Liver (tissue), 9 donors: ENCODE data around the gene RPP25L. TPM values are rescaled to one million over a fixed set of nuclear protein-coding genes. Genes with fewer than 3 reads are reported as not detected.

Experiments used
- DNase-seq: peaks from one replicate; pipeline ENCODE4 v3.0.0-alpha.2; 2017; ENCODE audit warnings: low spot score
- H3K27ac ChIP-seq, 2 donors: one replicate each; pipeline ENCODE4 v1.7.0; 2013; ENCODE audit warnings: inconsistent platforms in 2 of 2, low read length in 2 of 2, control low read depth in 1 of 2, low read depth in 1 of 2, mild to moderate bottlenecking in 1 of 2
- H3K27me3 ChIP-seq, 4 donors: one replicate each; pipeline versions ENCODE4 v1.6.1 to v1.7.0; 2013; ENCODE audit warnings: low read length in 3 of 4, inconsistent platforms in 1 of 4, mild to moderate bottlenecking in 1 of 4, moderate library complexity in 1 of 4; ENCODE audit not compliant: control insufficient read depth in 4 of 4, insufficient read depth in 4 of 4
- H3K36me3 ChIP-seq, 4 donors: one replicate each; pipeline versions ENCODE4 v1.6.1 to v1.7.0; 2013; ENCODE audit warnings: low read length in 3 of 4, mild to moderate bottlenecking in 3 of 4, low read depth in 1 of 4, moderate library complexity in 1 of 4; ENCODE audit not compliant: control insufficient read depth in 4 of 4, insufficient read depth in 3 of 4
- H3K4me1 ChIP-seq, 4 donors: one replicate each; pipeline versions ENCODE4 v1.6.1 to v1.7.0; 2013; ENCODE audit warnings: low read length in 3 of 4, mild to moderate bottlenecking in 3 of 4, moderate library complexity in 1 of 4; ENCODE audit not compliant: control insufficient read depth in 4 of 4, insufficient read depth in 4 of 4
- H3K4me3 ChIP-seq, 3 donors: one replicate each; pipeline versions ENCODE4 v1.6.1 to v1.7.0; 2013; ENCODE audit warnings: low read length in 3 of 3, control low read depth in 1 of 3, low read depth in 1 of 3, mild to moderate bottlenecking in 1 of 3
- H3K9ac ChIP-seq, 2 donors: one replicate each; pipeline ENCODE4 v1.7.0; 2013; ENCODE audit warnings: low read length in 2 of 2, mild to moderate bottlenecking in 2 of 2, moderate library complexity in 2 of 2, control low read depth in 1 of 2, low read depth in 1 of 2
- H3K9me3 ChIP-seq, 4 donors: one replicate each; pipeline versions ENCODE4 v1.6.1 to v1.7.0; 2013; ENCODE audit warnings: low read length in 3 of 4; ENCODE audit not compliant: control insufficient read depth in 4 of 4
- ATF3 ChIP-seq: IDR thresholded peaks from 2 replicates; pipeline ENCODE4 v1.6.1; 2016; ENCODE audit warnings: antibody characterized with exemption
- EGR1 ChIP-seq, 2 donors: IDR thresholded peaks; 2 replicates each; pipeline ENCODE4 v1.6.1; 2016 to 2018; ENCODE audit warnings: antibody characterized with exemption in 2 of 2, low read depth in 2 of 2
- FOXA1 ChIP-seq: IDR thresholded peaks from 2 replicates; pipeline ENCODE4 v1.6.1; 2016; ENCODE audit warnings: antibody characterized with exemption
- FOXA2 ChIP-seq: IDR thresholded peaks from 2 replicates; pipeline ENCODE4 v1.6.1; 2016; ENCODE audit warnings: antibody characterized with exemption
- GABPA ChIP-seq, 2 donors: IDR thresholded peaks in 1 of 2; conservative IDR thresholded peaks in 1 of 2; 2 replicates each; pipeline ENCODE4 v1.6.1; 2016; ENCODE audit warnings: antibody characterized with exemption in 2 of 2, mild to moderate bottlenecking in 1 of 2, moderate library complexity in 1 of 2
- HNF4A ChIP-seq, 2 donors: conservative IDR thresholded peaks; 2 replicates each; pipeline ENCODE4 v1.6.1; 2016; ENCODE audit warnings: antibody characterized with exemption in 2 of 2, mild to moderate bottlenecking in 2 of 2
- HNF4G ChIP-seq: IDR thresholded peaks from 2 replicates; pipeline ENCODE4 v1.6.1; 2016; ENCODE audit warnings: antibody characterized with exemption
- JUND ChIP-seq, 2 donors: IDR thresholded peaks; 2 replicates each; pipeline ENCODE4 v1.6.1; 2016; ENCODE audit warnings: antibody characterized with exemption in 2 of 2
- MAX ChIP-seq: IDR thresholded peaks from 2 replicates; pipeline ENCODE4 v1.6.1; 2016; ENCODE audit warnings: antibody characterized with exemption
- NR2F2 ChIP-seq: IDR thresholded peaks from 2 replicates; pipeline ENCODE4 v1.6.1; 2016; ENCODE audit warnings: antibody characterized with exemption
- RAD21 ChIP-seq, 2 donors: IDR thresholded peaks; 2 replicates each; pipeline ENCODE4 v1.6.1; 2016; ENCODE audit warnings: antibody characterized with exemption in 2 of 2, mild to moderate bottlenecking in 2 of 2
- REST ChIP-seq: IDR thresholded peaks from 2 replicates; pipeline ENCODE4 v1.6.1; 2016; ENCODE audit warnings: antibody characterized with exemption, mild to moderate bottlenecking
- TAF1 ChIP-seq: conservative IDR thresholded peaks from 2 replicates; pipeline ENCODE4 v1.6.1; 2016; ENCODE audit warnings: antibody characterized with exemption, mild to moderate bottlenecking
- YY1 ChIP-seq: IDR thresholded peaks from 2 replicates; pipeline ENCODE4 v1.6.1; 2016; ENCODE audit warnings: antibody characterized with exemption, mild to moderate bottlenecking
- ZBTB33 ChIP-seq: IDR thresholded peaks from 2 replicates; pipeline ENCODE4 v1.6.1; 2016; ENCODE audit warnings: antibody characterized with exemption
- whole genome bisulfite sequencing: extraction: QIAGEN DNeasy Blood & Tissue Kit; methylation state at CpG from one replicate; pipeline ENCODE4 v1.1.7; 2013; 5-methylcytosine and 5-hydroxymethylcytosine counted together
- polyA plus RNA-seq, 2 donors: library from polyadenylated mRNA; stranded (reverse) in 1 of 2; unstranded in 1 of 2; fragments of 200-250 nt in 1 of 2; fragments of >200 nt in 1 of 2; fragmentation: Nextera tagmentation in 1 of 2; extraction: Ambion mirVana in 1 of 2; gene quantifications; one replicate each; pipeline versions ENCODE4 v1.2.1 to v1.2.3, GENCODE V29; 2013 to 2015
- total RNA-seq, 2 donors: library from RNA; depleted of rRNA; stranded (reverse); fragments of >200 nt; gene quantifications; one replicate each; pipeline ENCODE4 v1.2.3, GENCODE V29; 2014
- donor health status: healthy.
- donor health status: healthy.
- donor health status: healthy.
- donor health status: healthy.
- donor health status: healthy.

The RPP25L gene
- total and polyA plus RNA-seq, 4 donors = 18.6 to 33.4 (median 24.2) TPM

DNA sequence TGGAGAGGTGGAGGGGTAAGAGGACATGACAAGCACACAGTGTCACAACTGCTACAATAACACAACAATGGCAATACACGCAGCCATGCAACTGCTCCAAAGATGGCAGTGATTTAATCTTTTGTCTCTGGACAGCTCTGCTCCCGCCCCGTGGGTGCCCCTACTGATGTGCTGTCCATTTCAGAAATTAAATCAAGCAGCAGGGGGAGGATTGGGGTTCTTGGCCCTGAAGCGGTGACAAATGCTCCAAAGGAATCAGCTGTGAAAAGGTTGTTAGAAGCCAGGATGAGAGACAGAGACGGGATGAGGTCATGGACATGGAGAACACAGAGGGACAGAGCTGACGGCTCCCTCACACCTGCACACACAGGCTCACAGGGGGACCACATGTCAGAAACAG is 44.9 kb downstream of the RPP25L start:
- no peak for TF ChIP-seq NR2F2
- TF ChIP-seq FOXA2 = no peak
- TF ChIP-seq HNF4A (conservative IDR thresholded peaks at IDR 0.05) = no peak
- TF ChIP-seq HNF4G = no peak
- no peak for TF ChIP-seq REST
- no peak for TF ChIP-seq FOXA1
- no peak for TF ChIP-seq MAX
- no peak for TF ChIP-seq ZBTB33
- no peak for TF ChIP-seq TAF1
- TF ChIP-seq ATF3 = no peak
- TF ChIP-seq YY1 = no peak
- no peak for TF ChIP-seq GABPA (IDR thresholded peaks at IDR 0.05 in 1 of 2, conservative IDR thresholded peaks at IDR 0.05 in 1 of 2)
- Histone ChIP-seq H3K4me3 (no peak overlapping the region), H3K36me3 (peaks cover 0 to 4% (median 0%) of the 10 kb centered on the region in 4 donors), H3K4me1 (peaks cover 0 to 12% (median 9%) of the 10 kb centered on the region in 4 donors), H3K27ac (no peak overlapping the region), H3K27me3 (no peaks in the 10 kb centered on the region), H3K9ac (no peak overlapping the region), H3K9me3 (no peaks in the 10 kb centered on the region)
- DNase-seq = no peak
- 90% methylated on average over 6 of the region's 6 CpGs for WGBS

DNA sequence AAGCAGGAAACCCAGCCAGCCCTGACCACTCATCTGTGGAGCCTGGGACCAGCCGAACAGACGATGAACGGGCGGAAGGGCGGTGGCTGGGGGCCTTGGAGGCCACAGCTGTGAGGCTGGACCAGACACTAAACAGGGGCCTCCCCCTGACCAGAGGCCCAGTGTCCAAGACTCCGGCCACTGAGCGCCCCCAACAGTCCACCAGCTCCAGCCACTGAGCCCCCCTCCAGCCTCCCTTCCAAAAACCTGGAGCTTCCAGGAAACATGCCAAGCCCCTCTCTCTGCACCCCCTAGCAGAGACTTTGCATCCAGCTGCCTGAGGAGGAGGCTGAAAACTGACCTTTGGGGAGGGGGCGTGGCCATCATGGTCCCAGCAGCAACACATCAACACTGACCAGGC is 45.6 kb downstream of the RPP25L start:
- no peak for DNase-seq
- WGBS = 90% methylated on average over 8 of the region's 8 CpGs

More for the DNA sequence above, 45.6 kb downstream of the RPP25L start:
- Histone ChIP-seq H3K9me3 (no peaks in the 10 kb centered on the region), H3K36me3 (peaks cover 0 to 4% (median 0%) of the 10 kb centered on the region in 4 donors), H3K27ac (no peak overlapping the region), H3K9ac (no peak overlapping the region), H3K4me3 (no peak overlapping the region), H3K4me1 (peaks cover 0 to 6% (median 3%) of the 10 kb centered on the region in 4 donors), H3K27me3 (no peaks in the 10 kb centered on the region)
- TF ChIP-seq RAD21 (IDR thresholded peaks at IDR 0.05) (no peak), EGR1 (IDR thresholded peaks at IDR 0.05; ENCODE audit: low read depth in 2 of 2) (no peak), MAX (no peak), GABPA (IDR thresholded peaks at IDR 0.05 in 1 of 2, conservative IDR thresholded peaks at IDR 0.05 in 1 of 2) (no peak), FOXA2 (no peak), JUND (IDR thresholded peaks at IDR 0.05) (no peak), TAF1 (no peak), YY1 (no peak)
